Measurements from ENCODE around the gene HERC2.
"Not testable (repeated sequence)": the region's sequence is repeated elsewhere in the genome, so short reads cannot be mapped to it uniquely, and the experiment has no call there.

Gene HERC2

GRCh38 chr15:28273468-28273867 is 48.5 kb downstream of the HERC2 start:
- DNase-seq, result no peak

GRCh38 chr15:28272587-28272986 is 49.4 kb downstream of the HERC2 start:
- DNase-seq, result no peak

- DNase-seq, result no peak
Observed at GRCh38 chr15:28271697-28272260, 50.2 kb downstream of the HERC2 start.

GRCh38 chr15:28269097-28269496 is 52.9 kb downstream of the HERC2 start:
- DNase-seq, result no peak

GRCh38 chr15:28267727-28268126 is 54.3 kb downstream of the HERC2 start:
- DNase-seq, result no peak

- no peak for DNase-seq
Observed at GRCh38 chr15:28265334-28266019, 56.5 kb downstream of the HERC2 start.

- DNase-seq, result no peak
Observed at GRCh38 chr15:28264166-28264565, 57.8 kb downstream of the HERC2 start.

- no peak for DNase-seq
Observed at GRCh38 chr15:28262438-28262837, 59.5 kb downstream of the HERC2 start.

- DNase-seq, result no peak
Observed at GRCh38 chr15:28260722-28261121, 61.3 kb downstream of the HERC2 start.

GRCh38 chr15:28260317-28260716 is 61.7 kb downstream of the HERC2 start:
- no peak for DNase-seq

- DNase-seq, result no peak
Observed at GRCh38 chr15:28255965-28256364, 66.0 kb downstream of the HERC2 start.

- no peak for DNase-seq
Observed at GRCh38 chr15:28252831-28253230, 69.1 kb downstream of the HERC2 start.

GRCh38 chr15:28246605-28247004 is 75.4 kb downstream of the HERC2 start:
- DNase-seq, result no peak

GRCh38 chr15:28243901-28244300 is 78.1 kb downstream of the HERC2 start:
- DNase-seq, result no peak

- DNase-seq, result no peak
Observed at GRCh38 chr15:28243399-28243798, 78.6 kb downstream of the HERC2 start.

- not testable (repeated sequence) for DNase-seq
Observed at GRCh38 chr15:28238296-28238695, 83.7 kb downstream of the HERC2 start.

- DNase-seq, result not testable (repeated sequence)
Observed at GRCh38 chr15:28231743-28232142, 90.2 kb downstream of the HERC2 start.

- DNase-seq, result not testable (repeated sequence)
Observed at GRCh38 chr15:28231336-28231735, 90.6 kb downstream of the HERC2 start.

- not testable (repeated sequence) for DNase-seq
Observed at GRCh38 chr15:28228990-28229640, 92.9 kb downstream of the HERC2 start.

GRCh38 chr15:28228096-28228495 is 93.9 kb downstream of the HERC2 start:
- no peak for DNase-seq

GRCh38 chr15:28227303-28227702 is 94.7 kb downstream of the HERC2 start:
- not testable (repeated sequence) for DNase-seq

- DNase-seq, result not testable (repeated sequence)
Observed at GRCh38 chr15:28222612-28223011, 99.4 kb downstream of the HERC2 start.

GRCh38 chr15:28221696-28222095 is 100.3 kb downstream of the HERC2 start:
- DNase-seq, result not testable (repeated sequence)

GRCh38 chr15:28219116-28219515 is 102.9 kb downstream of the HERC2 start:
- no peak for DNase-seq
